GM21576 (cell line): ENCODE results near the gene MAP1LC3B2.

Experiments
- ATAC-seq: cut with Tn5 transposase; IDR thresholded peaks from one replicate; pipeline ENCODE4 v1.9.1; 2021; ENCODE audit warnings: mild to moderate bottlenecking, moderate library complexity; ENCODE audit not compliant: unreplicated experiment

Gene MAP1LC3B2

GRCh38 chr12:116591855-116592637, 32.9 kb downstream of the MAP1LC3B2 start:
- no peak for ATAC-seq

GRCh38 chr12:116592731-116593130, 33.5 kb downstream of the MAP1LC3B2 start:
- no peak for ATAC-seq

DNA sequence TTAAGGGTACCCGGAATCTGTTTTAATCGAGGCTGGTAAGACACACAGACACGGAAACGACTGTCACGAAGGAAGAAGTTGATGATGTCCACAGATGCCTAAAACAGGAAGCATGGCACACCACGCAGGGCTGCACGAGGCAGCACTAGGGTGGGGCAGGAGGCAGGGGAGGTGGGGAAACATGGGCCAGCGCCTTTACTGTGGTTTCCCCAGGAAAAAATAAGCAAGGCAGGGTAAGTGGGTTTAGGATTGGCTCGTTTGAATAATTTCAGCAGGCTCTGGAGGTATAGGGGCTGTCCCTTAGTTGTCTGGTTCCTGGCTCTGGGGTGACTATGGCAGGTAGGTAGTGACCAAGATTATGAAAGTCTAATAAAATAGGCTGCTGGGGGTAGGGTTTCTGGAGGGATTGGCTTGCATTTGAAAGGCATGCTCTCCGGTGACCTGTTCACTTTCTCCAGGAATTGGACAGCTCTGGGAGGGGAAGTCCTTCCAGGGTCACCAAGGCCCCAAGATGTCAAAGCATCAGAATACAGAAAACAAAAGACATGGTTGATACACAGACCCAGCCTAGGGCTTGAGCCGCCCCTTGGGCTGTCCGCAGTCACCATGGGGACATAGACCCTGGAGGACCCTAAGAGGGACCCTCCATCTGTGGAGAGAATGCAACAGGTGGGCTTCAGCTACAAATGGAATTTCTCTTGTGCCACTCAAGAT, 35.3 kb downstream of the MAP1LC3B2 start:
- ATAC-seq = no peak

DNA sequence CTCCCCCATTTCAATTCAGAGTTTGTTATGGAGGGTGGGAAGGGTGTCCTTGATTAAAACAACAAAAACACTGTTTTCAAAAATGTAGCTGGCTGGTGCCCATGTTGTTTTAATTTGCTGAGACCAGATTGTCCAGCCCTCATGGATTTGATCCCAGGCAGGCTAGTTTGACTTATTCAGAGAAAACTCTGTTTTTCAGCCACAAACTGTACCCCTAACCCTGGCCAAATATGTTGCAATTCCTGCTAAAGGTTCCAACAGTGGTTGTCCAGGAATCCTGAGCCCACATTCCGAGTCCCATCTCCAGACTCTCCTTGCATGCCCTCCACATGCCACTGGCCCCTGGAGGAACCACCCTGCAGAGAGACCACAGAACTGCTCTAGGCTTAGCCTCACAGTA, 36.0 kb downstream of the MAP1LC3B2 start:
- no peak for ATAC-seq

GRCh38 chr12:116595672-116596071, 36.5 kb downstream of the MAP1LC3B2 start:
- ATAC-seq = no peak

DNA sequence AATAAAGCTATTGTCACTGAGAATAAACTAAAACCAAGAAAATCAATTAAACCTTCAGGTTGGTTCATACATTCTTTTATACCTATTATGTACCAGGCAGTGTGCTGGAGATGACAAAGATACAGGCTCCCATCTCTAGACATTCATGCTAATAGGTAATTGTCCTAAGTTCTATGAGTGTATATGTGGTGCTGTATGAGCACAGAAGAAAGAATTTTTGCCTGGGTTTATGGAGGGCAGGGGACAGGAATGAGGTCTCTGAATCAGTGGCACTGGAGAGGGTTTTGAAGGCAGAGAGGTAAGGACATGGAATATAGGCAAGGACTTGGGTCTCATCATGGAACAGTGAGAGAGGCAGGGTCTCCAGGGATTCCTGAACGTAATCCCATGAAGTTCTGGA, 38.7 kb downstream of the MAP1LC3B2 start:
- no peak for ATAC-seq

- ATAC-seq = no peak
Measured at GRCh38 chr12:116598311-116599284, 39.4 kb downstream of the MAP1LC3B2 start.

GRCh38 chr12:116599285-116600136, 40.3 kb downstream of the MAP1LC3B2 start:
- ATAC-seq = no peak

DNA sequence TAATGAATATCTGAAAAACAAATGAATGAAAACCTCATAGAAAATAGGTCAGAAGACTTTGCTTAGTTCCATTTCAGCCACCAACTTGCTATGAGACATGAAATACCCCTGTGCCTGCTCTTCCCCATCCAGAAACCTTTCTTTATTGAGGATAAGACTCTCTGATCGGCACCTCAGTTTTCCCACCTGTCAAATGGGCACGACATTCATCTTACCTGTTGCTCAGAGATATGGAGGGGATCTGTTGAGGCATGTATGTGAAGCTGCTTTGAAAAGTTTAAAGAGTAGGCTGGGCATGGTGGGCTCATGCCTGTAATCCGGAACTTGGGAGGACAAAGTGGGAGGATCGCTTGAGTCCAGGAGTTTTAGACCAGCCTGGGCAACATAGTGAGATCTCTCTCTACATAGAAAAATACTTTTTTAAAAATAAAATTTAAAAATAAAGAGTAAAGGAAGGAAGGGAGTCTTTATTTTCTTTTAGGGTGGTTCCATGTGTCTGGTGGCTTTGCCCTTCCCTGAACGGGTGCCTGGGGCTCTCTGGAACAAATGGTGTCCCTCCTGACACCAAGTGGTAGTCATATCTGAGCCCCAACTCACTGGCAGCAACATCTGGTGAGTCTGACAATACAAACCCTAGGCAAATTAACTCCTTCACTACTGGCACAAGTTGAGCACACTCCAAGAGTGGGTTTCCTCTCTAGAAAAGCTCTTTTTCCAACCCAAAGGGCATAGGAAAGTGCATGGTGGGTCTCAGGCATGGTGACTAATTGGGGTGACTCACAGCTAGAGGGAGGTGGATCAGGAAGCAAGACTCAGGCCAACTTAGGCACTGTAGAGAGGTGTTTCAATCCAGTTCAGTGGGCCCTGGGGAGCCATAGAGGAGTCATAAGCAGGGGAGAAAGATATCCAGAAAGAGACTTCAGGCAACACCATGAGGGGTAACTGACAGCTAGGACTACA, 42.1 kb downstream of the MAP1LC3B2 start:
- ATAC-seq = no peak

GRCh38 chr12:116601933-116602810, 43.0 kb downstream of the MAP1LC3B2 start:
- no peak for ATAC-seq

GRCh38 chr12:116603546-116604177, 44.5 kb downstream of the MAP1LC3B2 start:
- ATAC-seq = no peak

DNA sequence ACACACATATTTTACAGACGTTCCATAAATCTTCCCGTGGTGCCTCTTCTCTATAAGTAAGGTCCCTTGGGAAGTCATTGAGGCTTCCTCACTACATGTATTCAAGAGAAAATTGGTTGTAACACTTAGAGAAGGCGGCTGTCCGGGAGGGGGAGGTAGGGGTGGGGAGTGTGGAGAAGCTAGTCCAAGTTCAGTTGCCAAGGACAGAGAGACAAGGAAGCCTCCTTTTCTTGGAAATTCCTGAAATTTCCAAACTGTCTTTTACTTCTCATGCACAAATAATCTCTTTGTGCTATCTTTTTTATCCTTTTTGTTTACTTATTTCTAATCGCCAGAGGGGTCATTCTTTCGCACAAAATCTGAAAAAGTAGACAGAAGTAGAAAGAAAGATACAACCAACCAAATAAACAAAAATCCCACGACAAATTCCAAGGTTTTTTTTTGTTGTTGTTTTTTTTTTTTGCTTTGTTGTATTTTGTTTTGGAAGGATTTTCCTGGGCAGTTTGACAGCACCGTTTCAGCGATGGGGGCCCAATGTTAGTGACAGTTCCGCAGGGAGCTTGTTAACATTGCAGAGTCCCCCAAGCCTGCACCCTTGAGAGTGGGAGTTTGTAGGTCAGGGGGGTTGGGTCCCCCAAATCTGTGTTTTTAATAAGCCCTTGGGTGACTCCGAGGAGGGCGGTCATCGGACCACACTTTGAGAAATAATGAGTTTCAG, 45.2 kb downstream of the MAP1LC3B2 start:
- no peak for ATAC-seq

GRCh38 chr12:116604951-116605641, 45.9 kb downstream of the MAP1LC3B2 start:
- no peak for ATAC-seq

DNA sequence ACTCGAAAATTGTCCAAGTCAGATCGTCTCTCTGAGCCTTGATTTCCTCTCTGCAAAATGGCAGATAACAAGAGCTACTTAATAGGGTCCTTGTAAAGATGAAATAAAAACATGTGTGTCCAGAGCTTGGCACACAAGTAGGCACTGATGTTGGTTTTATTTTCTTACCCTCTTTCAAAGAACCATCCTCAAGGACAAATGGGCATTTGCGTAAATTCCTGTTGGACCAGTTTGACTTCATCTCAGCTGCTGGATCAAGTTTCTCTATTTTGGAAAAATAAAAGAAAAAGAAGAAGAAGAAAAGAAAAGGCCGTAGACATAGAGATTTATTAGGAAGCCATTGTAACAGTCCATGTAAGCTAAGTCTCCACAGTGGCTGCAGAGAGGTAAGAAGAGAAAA, 47.2 kb downstream of the MAP1LC3B2 start:
- ATAC-seq = no peak

GRCh38 chr12:116607039-116607438, 47.9 kb downstream of the MAP1LC3B2 start:
- no peak for ATAC-seq

DNA sequence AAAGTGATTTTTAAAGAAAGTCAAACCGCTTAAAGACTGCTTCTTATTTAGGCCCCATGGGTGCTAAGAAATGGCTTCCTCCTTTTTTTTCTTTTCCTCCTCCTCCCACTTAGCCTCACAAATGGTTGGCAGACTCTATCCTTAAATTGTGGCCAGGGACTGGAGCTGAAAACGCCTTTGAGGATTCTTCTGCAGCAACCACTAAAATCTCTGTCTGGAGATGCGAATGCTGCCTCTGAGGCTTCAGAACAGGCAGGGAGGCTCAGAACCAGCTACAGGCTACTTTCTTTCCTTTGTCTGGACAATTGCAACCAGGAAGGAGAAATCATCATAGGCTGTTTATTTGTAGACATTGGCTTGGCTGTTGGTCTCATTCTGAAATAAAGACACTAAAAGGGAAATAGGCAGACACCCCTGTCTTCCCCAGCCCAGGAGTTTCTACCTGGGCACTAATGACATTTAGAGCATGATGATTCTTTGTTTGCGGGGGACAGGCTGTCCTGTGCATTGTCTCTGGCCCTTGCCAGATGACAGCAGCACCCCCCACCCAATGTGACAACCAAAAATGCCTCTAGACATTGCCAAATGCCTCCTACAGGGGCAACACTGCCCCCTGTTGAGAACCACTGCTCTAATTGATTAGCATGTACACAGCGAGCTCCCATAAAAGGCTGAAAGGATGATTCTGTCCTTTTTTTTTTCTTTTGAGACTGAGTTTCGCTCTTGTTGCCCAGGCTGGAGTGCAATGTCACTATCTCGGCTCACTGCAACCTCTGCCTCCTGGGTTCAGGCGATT, 50.3 kb downstream of the MAP1LC3B2 start:
- no peak for ATAC-seq
